ENCODE data around the gene FGD6.
A peak's percentile ranks its signal among the peaks of the same experiment; 100 is the strongest.

Gene FGD6

DNA sequence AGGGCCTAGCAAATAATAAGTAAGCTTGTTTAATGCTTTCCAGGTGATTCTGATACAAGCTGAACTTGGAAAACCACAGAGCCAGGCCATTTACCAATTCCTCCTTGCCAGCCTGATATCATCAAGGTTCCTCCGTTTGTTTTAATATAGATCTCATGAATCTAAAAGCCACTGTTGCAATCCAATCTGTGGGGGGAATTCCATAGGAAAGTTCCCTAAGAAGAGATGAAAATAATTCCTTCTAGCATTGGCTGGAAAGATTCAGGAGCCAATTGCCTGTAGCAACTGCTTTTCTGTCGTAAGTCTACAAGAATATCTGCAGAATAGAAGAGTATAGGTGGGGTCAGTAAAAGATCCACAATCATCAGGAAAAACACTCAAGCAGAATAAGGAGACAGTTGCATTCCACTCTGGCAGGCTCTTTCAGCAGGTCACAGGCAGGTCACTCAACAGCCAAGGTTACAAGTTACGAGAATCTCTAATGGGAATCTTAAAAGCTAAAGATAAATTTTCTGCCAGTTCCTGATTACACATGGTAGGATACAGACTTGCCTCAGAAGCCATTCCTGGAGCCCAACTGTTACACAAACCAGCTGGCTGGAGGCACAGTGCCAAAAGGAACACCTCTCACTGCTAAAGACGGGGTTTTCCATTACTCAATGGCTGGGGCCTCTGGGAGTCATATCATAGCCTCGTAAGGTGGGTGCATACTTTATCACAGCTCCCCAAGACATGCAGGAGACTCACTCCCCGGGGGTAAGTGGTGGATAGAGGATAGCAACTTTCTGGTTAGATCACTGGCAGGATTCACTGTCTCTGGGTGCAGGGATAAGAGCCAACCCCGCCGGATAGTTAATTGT, 43.6 kb downstream of the FGD6 start:
- TF ChIP-seq, protein P1, sequence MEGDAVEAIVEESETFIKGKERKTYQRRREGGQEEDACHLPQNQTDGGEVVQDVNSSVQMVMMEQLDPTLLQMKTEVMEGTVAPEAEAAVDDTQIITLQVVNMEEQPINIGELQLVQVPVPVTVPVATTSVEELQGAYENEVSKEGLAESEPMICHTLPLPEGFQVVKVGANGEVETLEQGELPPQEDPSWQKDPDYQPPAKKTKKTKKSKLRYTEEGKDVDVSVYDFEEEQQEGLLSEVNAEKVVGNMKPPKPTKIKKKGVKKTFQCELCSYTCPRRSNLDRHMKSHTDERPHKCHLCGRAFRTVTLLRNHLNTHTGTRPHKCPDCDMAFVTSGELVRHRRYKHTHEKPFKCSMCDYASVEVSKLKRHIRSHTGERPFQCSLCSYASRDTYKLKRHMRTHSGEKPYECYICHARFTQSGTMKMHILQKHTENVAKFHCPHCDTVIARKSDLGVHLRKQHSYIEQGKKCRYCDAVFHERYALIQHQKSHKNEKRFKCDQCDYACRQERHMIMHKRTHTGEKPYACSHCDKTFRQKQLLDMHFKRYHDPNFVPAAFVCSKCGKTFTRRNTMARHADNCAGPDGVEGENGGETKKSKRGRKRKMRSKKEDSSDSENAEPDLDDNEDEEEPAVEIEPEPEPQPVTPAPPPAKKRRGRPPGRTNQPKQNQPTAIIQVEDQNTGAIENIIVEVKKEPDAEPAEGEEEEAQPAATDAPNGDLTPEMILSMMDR (IDR thresholded peaks at IDR 0.05; ENCODE audit: low read depth, low read length) = no peak
- H3K4me1 ChIP-seq = peaks cover 10% of the 10 kb centered on the region; the same call in 1 of the 2 replicates

DNA sequence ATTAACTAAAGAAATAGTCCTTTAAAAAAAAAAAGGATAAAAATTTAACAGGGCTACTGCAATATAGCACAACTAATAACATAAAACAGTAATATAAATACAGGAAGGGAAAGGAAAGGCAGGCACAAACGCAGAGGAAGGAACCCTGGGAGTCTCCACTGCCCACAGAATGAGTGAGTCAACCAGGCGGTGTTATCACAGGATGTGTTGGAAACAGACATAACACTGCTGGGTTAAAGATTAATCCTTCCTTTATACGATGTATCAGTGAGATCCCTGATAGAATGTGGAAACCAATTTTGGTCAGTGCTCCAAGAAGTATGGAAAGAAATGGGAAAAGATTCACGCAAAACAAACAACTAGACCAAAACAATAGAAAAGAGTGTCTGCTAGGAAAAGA, 47.9 kb downstream of the FGD6 start:
- H3K36me3 ChIP-seq = no peaks in the 10 kb centered on the region
- no peak for DNase-seq
- H3K4me3 ChIP-seq (ENCODE audit: low read depth, low read length) = no peak overlapping the region
- peaks cover 10% of the 10 kb centered on the region; the same call in 1 of the 2 replicates for H3K4me1 ChIP-seq
- TF ChIP-seq, protein P1 (IDR thresholded peaks at IDR 0.05; ENCODE audit: low read depth, low read length) = no peak
- H3K27me3 ChIP-seq = no peaks in the 10 kb centered on the region
- no peaks in the 10 kb centered on the region for H3K9me3 ChIP-seq

More for the DNA sequence above, 43.6 kb downstream of the FGD6 start:
- Histone ChIP-seq H3K27me3 (no peaks in the 10 kb centered on the region), H3K36me3 (no peaks in the 10 kb centered on the region), H3K4me3 (ENCODE audit: low read depth, low read length) (no peak overlapping the region), H3K9me3 (no peaks in the 10 kb centered on the region)
- peak; percentile 58 for DNase-seq

DNA sequence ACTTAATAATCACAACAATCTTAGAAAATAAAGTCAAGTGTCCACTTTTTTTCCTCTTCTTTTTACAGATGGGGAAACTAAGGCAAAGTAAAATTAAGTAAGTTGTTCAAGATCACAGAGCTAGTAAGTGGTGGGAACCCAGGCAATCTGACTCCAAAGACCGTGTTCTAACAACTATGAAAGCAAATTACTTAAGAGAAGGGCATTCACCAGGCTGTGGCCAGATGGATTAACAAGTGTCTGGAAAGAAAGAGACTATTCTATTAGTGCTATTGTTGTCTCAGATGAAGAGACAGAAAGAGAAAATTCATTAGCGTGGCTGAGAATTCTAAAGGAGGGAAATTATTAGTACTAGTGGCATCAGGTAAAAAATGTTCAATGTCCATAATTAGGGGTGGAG, 48.5 kb downstream of the FGD6 start:
- Histone ChIP-seq H3K9me3 (no peaks in the 10 kb centered on the region), H3K36me3 (no peaks in the 10 kb centered on the region), H3K27me3 (no peaks in the 10 kb centered on the region), H3K4me1 (peaks cover 6% of the 10 kb centered on the region; the same call in 1 of the 2 replicates), H3K4me3 (ENCODE audit: low read depth, low read length) (no peak overlapping the region)
- DNase-seq = no peak
- TF ChIP-seq, protein P1 (IDR thresholded peaks at IDR 0.05; ENCODE audit: low read depth, low read length) = no peak

DNA sequence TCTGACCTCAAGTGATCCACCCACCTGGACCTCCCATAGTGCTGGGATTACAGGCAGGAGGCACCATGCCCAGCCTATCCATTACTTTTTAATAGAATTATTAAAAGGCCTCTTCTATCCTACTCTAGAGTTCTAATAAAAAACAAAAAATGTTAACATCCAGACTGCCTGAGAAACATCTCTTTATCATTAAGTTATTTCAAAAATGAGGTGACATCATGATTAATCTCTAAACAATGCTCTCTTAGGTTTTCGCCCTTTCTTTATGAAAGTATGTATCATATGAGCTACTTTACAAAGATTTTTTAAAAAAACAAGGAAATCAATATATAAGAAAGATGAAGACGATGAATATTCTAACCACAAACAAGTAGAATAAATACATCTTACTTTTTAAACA, 52.6 kb downstream of the FGD6 start:
- Histone ChIP-seq H3K36me3 (no peaks in the 10 kb centered on the region), H3K9me3 (no peaks in the 10 kb centered on the region), H3K27me3 (no peaks in the 10 kb centered on the region), H3K4me3 (ENCODE audit: low read depth, low read length) (no peak overlapping the region), H3K4me1 (no peaks in the 10 kb centered on the region)
- TF ChIP-seq, protein P1 (IDR thresholded peaks at IDR 0.05; ENCODE audit: low read depth, low read length) = no peak
- no peak for DNase-seq

DNA sequence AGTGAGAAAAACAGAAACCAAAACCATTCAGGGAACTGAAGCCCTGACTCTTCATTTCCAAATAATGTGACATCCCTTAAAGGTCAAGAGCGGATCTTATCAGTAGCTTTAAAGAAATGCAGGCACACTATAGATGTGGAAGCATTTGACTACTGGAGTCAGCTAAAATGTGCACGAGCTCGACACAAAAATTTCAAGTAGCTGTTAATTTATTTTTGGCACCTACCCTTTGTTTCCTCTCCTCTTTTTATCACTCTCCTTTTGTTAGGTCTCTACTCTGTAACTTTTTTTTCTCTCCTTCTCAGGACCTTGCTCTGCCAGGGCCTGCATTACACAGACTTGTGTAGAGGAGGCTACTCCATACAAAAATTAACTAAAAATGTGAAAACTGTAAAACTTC, 58.3 kb downstream of the FGD6 start:
- no peaks in the 10 kb centered on the region for H3K36me3 ChIP-seq
- no peaks in the 10 kb centered on the region for H3K4me1 ChIP-seq
- H3K4me3 ChIP-seq (ENCODE audit: low read depth, low read length) = no peak overlapping the region
- no peaks in the 10 kb centered on the region for H3K27me3 ChIP-seq
- H3K9me3 ChIP-seq = no peaks in the 10 kb centered on the region
- no peak for DNase-seq
- TF ChIP-seq, protein P1 (IDR thresholded peaks at IDR 0.05; ENCODE audit: low read depth, low read length) = no peak

DNA sequence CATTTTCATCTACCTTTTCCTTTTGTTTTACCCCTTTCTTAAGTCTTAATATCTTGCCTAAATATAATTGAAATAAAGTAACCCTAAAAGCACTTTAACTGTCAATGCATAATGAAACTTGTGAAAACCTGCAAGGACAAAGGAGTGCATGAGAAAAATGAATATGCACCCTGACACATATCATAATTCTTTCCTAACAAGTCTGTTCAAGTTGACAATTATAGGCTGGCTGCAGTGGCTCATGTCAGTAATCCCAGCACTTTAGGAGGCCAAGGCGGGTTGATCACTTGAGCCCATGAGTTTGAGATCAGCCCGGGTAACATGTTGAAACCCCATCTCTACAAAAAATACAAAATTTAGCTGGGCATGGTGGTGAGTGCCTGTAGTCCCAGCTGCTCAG, 65.4 kb downstream of the FGD6 start:
- no peak overlapping the region for H3K4me3 ChIP-seq (ENCODE audit: low read depth, low read length)
- H3K9me3 ChIP-seq = no peaks in the 10 kb centered on the region
- TF ChIP-seq, protein P1 (IDR thresholded peaks at IDR 0.05; ENCODE audit: low read depth, low read length) = no peak
- peaks cover 6% of the 10 kb centered on the region for H3K4me1 ChIP-seq
- no peaks in the 10 kb centered on the region for H3K27me3 ChIP-seq
- no peak for DNase-seq
- no peaks in the 10 kb centered on the region for H3K36me3 ChIP-seq

All from BE2C (cell line).